Transverse colon (tissue), 4 donors: ENCODE results near the gene CACNA2D4. TPM values are rescaled to one million over a fixed set of nuclear protein-coding genes. Genes with fewer than 3 reads are reported as not detected.

ENCODE experiments used
- DNase-seq: peaks from one replicate; pipeline ENCODE4 v3.0.0-alpha.2; 2019
- H3K27ac ChIP-seq, 4 donors: fragments of 200-600 bp; sonication (generic); 2 replicates each; pipeline ENCODE4 v1.5.1; 2016 to 2018; ENCODE audit warnings: inconsistent platforms in 4 of 4
- H3K27me3 ChIP-seq: fragments of 200-600 bp; sonication (generic); 2 replicates; pipeline ENCODE4 v1.5.1; 2017; ENCODE audit warnings: inconsistent platforms
- H3K36me3 ChIP-seq, 4 donors: fragments of 200-600 bp; sonication (generic); 2 replicates each; pipeline ENCODE4 v1.5.1; 2017 to 2019; ENCODE audit warnings: inconsistent platforms in 4 of 4
- H3K4me1 ChIP-seq, 4 donors: fragments of 200-600 bp; sonication (generic); 2 replicates each; pipeline ENCODE4 v1.5.1; 2017 to 2020; ENCODE audit warnings: inconsistent platforms in 4 of 4
- H3K4me3 ChIP-seq, 4 donors: fragments of 200-600 bp; sonication (generic); 1 replicate in 1 of 4; 2 replicates in 3 of 4; pipeline versions ENCODE4 v1.5.1 to v1.6.1; 2017 to 2019; ENCODE audit warnings: inconsistent platforms in 4 of 4
- H3K9me3 ChIP-seq, 2 donors: fragments of 200-600 bp; sonication (generic); 2 replicates each; pipeline ENCODE4 v1.5.1; 2017 to 2019; ENCODE audit warnings: inconsistent platforms in 2 of 2
- EP300 ChIP-seq: sonication (generic); formaldehyde crosslinking; IDR thresholded peaks from one replicate; pipeline ENCODE4 v1.6.1; 2017; ENCODE audit warnings: antibody characterized with exemption, low read depth
- POLR2A ChIP-seq: fragments of 450-650 bp; IDR thresholded peaks from one replicate; pipeline ENCODE4 v1.6.1; 2016; ENCODE audit warnings: antibody characterized with exemption, mild to moderate bottlenecking, moderate library complexity
- POLR2AphosphoS5 ChIP-seq, 3 donors: sonication (generic); formaldehyde crosslinking; IDR thresholded peaks; one replicate each; pipeline ENCODE4 v1.6.1; 2016; ENCODE audit warnings: antibody characterized with exemption in 3 of 3
- WGBS, 2 donors: methylation state at CpG; one replicate each; pipeline ENCODE4 v1.1.5; 2018; ENCODE audit warnings: low coverage in 1 of 2; 5-methylcytosine and 5-hydroxymethylcytosine counted together
- in situ Hi-C, 4 donors: fragments of 200-750 bp; cut with MboI; loops; one replicate each; pipeline versions ENCODE4 v1.15.0 to v1.15.1; 2017; ENCODE audit warnings: low sequenced_read_pairs in 3 of 4, low pct_ligation_motif_present in 1 of 4, low pct_unique_long_range_greater_than_20kb in 1 of 4
- intact Hi-C: fragments of 100-400 bp; cut with DNase I; formaldehyde crosslinking; loops from one replicate; pipeline ENCODE4 v1.15.1; 2023; ENCODE audit warnings: low total_unique reads
- total RNA-seq, 4 donors: library from RNA; depleted of rRNA; stranded (reverse); fragments of >200 nt; gene quantifications; one replicate each; pipeline ENCODE4 v1.1.0, GENCODE V29; 2016
- TF ChIP-seq, protein P1 (sequence below), 5 experiments: fragments of 200-600 bp in 3 of 5; fragments of 450-650 bp in 2 of 5; sonication (generic) in 3 of 5; IDR thresholded peaks; 1 replicate in 2 of 5; 2 replicates in 3 of 5; pipeline ENCODE4 v1.5.1; 2016 to 2017; ENCODE audit warnings: antibody characterized with exemption in 5 of 5, inconsistent platforms in 3 of 5, mild to moderate bottlenecking in 2 of 5, moderate library complexity in 1 of 5

CACNA2D4 gene
- total RNA-seq, 4 donors from 2014 or later: 6.5 to 22.8 (median 7.2) TPM; not detected in 1

- Histone ChIP-seq H3K27me3 (peaks cover 3% of the 10 kb centered on the region), H3K36me3 (no peaks in the 10 kb centered on the region), H3K4me1 (peaks cover 0 to 9% (median 2%) of the 10 kb centered on the region in 4 donors), H3K9me3 (no peaks in the 10 kb centered on the region), H3K27ac (no peak overlapping the region), H3K4me3 (no peak overlapping the region)
- intact Hi-C loops: no loop called here
- WGBS, 2 donors: 82% methylated on average over 18 of the region's 18 CpGs; no CpG with 5 or more reads in 1 of the 2 donors
- DNase-seq: no peak
- in situ Hi-C loops: no loop called here
- no peak for TF ChIP-seq EP300
- no peak for TF ChIP-seq POLR2A
- TF ChIP-seq POLR2AphosphoS5 (IDR thresholded peaks at IDR 0.05): no peak
- TF ChIP-seq, protein P1, sequence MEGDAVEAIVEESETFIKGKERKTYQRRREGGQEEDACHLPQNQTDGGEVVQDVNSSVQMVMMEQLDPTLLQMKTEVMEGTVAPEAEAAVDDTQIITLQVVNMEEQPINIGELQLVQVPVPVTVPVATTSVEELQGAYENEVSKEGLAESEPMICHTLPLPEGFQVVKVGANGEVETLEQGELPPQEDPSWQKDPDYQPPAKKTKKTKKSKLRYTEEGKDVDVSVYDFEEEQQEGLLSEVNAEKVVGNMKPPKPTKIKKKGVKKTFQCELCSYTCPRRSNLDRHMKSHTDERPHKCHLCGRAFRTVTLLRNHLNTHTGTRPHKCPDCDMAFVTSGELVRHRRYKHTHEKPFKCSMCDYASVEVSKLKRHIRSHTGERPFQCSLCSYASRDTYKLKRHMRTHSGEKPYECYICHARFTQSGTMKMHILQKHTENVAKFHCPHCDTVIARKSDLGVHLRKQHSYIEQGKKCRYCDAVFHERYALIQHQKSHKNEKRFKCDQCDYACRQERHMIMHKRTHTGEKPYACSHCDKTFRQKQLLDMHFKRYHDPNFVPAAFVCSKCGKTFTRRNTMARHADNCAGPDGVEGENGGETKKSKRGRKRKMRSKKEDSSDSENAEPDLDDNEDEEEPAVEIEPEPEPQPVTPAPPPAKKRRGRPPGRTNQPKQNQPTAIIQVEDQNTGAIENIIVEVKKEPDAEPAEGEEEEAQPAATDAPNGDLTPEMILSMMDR (IDR thresholded peaks at IDR 0.05): no peak
Measured at GRCh38 chr12:1912580-1913376, 5.7 kb downstream of the CACNA2D4 start.

GRCh38 chr12:1911598-1912575, 6.6 kb downstream of the CACNA2D4 start:
- WGBS, 2 donors: 84% methylated on average over 16 of the region's 16 CpGs; no CpG with 5 or more reads in 1 of the 2 donors

GRCh38 chr12:1910468-1910867, 8.0 kb downstream of the CACNA2D4 start:
- Histone ChIP-seq H3K27me3 (peaks cover 3% of the 10 kb centered on the region), H3K27ac (no peak overlapping the region), H3K4me3 (no peak overlapping the region), H3K9me3 (peaks cover 0 to 6% of the 10 kb centered on the region in 2 donors), H3K4me1 (peaks cover 0 to 7% (median 0%) of the 10 kb centered on the region in 4 donors), H3K36me3 (no peaks in the 10 kb centered on the region)
- intact Hi-C loops: no loop called here
- 94% methylated on average over 3 of the region's 3 CpGs for WGBS, 2 donors
- no peak for DNase-seq
- TF ChIP-seq, protein P1 (IDR thresholded peaks at IDR 0.05): no peak
- TF ChIP-seq POLR2AphosphoS5 (IDR thresholded peaks at IDR 0.05): no peak
- in situ Hi-C loops: no loop called here

More at GRCh38 chr12:1911598-1912575, 6.6 kb downstream of the CACNA2D4 start:
- Histone ChIP-seq H3K4me1 (peaks cover 0 to 7% (median 0%) of the 10 kb centered on the region in 4 donors), H3K4me3 (no peak overlapping the region), H3K36me3 (no peaks in the 10 kb centered on the region), H3K27me3 (peaks cover 3% of the 10 kb centered on the region), H3K9me3 (no peaks in the 10 kb centered on the region), H3K27ac (no peak overlapping the region)
- in situ Hi-C loops: no loop called here
- intact Hi-C loops: no loop called here
- DNase-seq: no peak
- TF ChIP-seq, protein P1 (IDR thresholded peaks at IDR 0.05): no peak

DNA sequence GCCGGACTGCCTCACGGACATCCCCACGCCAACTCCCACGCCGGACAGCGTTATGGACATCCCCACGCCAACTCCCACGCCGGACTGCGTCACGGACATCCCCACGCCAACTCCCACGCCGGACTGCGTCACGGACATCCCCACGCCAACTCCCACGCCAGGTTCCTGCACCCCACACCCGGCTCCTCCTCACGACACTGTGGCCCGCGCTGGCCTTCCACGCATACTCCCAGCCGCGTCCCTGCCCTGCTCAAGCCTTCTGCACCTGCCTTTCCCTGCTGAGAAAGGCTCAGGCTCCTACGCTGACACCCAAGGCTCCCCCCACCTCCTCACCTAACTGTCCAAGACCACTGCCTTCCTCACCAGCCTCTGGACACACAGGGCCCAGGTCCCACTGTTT, 9.7 kb downstream of the CACNA2D4 start:
- Histone ChIP-seq H3K27ac (no peak overlapping the region), H3K27me3 (peaks cover 3% of the 10 kb centered on the region), H3K9me3 (peaks cover 15 to 17% of the 10 kb centered on the region in 2 donors), H3K36me3 (no peaks in the 10 kb centered on the region), H3K4me3 (no peak overlapping the region), H3K4me1 (peaks cover 0 to 7% (median 0%) of the 10 kb centered on the region in 4 donors)
- in situ Hi-C loops (no loop called here), intact Hi-C loops (loop anchor here (10.0 kb wide), 1 partner anchor 74 kb away; no protein-coding TSS in a partner anchor)
- DNase-seq: no peak
- WGBS, 2 donors: 96% methylated on average over 15 of the region's 26 CpGs; no CpG with 5 or more reads in 1 of the 2 donors
- TF ChIP-seq POLR2AphosphoS5 (IDR thresholded peaks at IDR 0.05) (no peak), POLR2A (no peak), EP300 (no peak)
- TF ChIP-seq, protein P1 (IDR thresholded peaks at IDR 0.05): no peak
